GM12872 (cell line): ENCODE data around the gene VWCE.

Experiments used
- CTCF ChIP-seq: IDR thresholded peaks from 3 replicates; pipeline ENCODE4 v1.5.1; 2011; ENCODE audit warnings: low read depth, mild to moderate bottlenecking, low read length, moderate library complexity; ENCODE audit not compliant: insufficient read depth

VWCE gene

GRCh38 chr11:61294717-61295595, at the start of gene VWCE:
VWCE (minus strand) TSS chr11:61295316; CDS start chr11:61295037, 279 bp downstream.
- TF ChIP-seq CTCF: peak; percentile 45

GRCh38 chr11:61343792-61344745, 49.0 kb upstream of the VWCE start:
- TF ChIP-seq CTCF: no peak

- no peak for TF ChIP-seq CTCF
These were observed 47.2 kb upstream of the VWCE start for GRCh38 chr11:61342207-61342803.

DNA sequence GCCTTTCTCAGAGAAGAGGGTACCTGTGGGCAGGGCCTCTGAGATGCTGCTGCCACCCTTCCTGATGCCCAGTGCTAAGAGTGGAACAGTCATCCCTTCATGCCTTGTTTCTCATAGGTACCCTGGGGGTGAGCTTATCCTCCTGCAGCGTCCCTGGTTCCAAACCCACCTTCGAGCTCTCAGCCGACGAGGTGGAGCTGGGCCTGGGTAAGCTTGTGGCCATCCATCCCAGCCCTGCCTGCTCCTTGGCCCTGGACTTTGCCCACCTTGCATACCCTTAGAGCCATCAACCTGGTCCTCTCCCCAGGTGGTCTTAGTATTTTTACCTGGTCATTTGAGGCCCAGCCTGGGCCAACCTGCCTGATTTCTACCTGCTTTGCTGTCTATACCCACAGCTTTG, 46.6 kb upstream of the VWCE start:
- no peak for TF ChIP-seq CTCF

- TF ChIP-seq CTCF: no peak
These were observed 45.9 kb upstream of the VWCE start for GRCh38 chr11:61340979-61341378.

DNA sequence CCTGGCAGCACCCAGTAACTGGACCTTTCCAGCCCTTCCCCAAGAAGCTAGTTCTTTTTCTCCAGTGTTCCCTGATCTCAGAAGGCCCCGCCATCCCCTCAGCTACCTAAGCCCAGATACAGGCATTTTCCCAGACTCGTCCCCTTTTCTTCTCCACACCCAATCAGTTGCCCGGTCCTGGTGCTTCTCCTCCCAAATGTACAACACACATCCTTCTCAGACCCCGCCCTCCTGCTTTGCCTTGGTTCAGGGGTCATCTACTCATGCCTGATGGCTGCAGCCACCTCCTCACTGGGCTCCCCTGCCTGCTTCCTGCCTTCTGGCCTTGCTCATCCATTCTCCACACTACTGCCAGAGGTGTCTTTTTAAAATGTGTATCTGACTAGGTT, 44.4 kb upstream of the VWCE start:
- no peak for TF ChIP-seq CTCF
